ENCODE data around the gene DNAJC16. TPM values are rescaled to one million over a fixed set of nuclear protein-coding genes. Genes with fewer than 3 reads are reported as not detected.
"Not testable (repeated sequence)": the region's sequence is repeated elsewhere in the genome, so short reads cannot be mapped to it uniquely, and the experiment has no call there.

DNAJC16 gene
- total RNA-seq, 1 donor from 2014 or later, result 11.0 TPM

- intact Hi-C loops (cut with DNase I), result loop anchor here (5.0 kb wide), 1 partner anchor 179 kb away; no protein-coding TSS in a partner anchor
Observed at GRCh38 chr1:15501208-15502032, 25.2 kb upstream of the DNAJC16 start.

GRCh38 chr1:15504436-15504835 lies 22.2 kb upstream of the DNAJC16 start:
- no peak for DNase-seq (ENCODE audit: low spot score)
- intact Hi-C loops (cut with DNase I), result loop anchor here (5.0 kb wide), 1 partner anchor 182 kb away; no protein-coding TSS in a partner anchor

More at GRCh38 chr1:15501208-15502032, 25.2 kb upstream of the DNAJC16 start:
- DNase-seq (ENCODE audit: low spot score), result peak; percentile 80

- intact Hi-C loops (cut with DNase I), result no loop called here
- no peak for DNase-seq (ENCODE audit: low spot score)
Observed at GRCh38 chr1:15506831-15507230, 19.8 kb upstream of the DNAJC16 start.

- intact Hi-C loops (cut with DNase I), result no loop called here
- no peak for DNase-seq (ENCODE audit: low spot score)
Observed at GRCh38 chr1:15507278-15507677, 19.4 kb upstream of the DNAJC16 start.

- intact Hi-C loops (cut with DNase I), result no loop called here
Observed at GRCh38 chr1:15508700-15509487, 17.8 kb upstream of the DNAJC16 start.

GRCh38 chr1:15509586-15509985 lies 17.1 kb upstream of the DNAJC16 start:
- DNase-seq (ENCODE audit: low spot score), result no peak
- intact Hi-C loops (cut with DNase I), result no loop called here

More at GRCh38 chr1:15508700-15509487, 17.8 kb upstream of the DNAJC16 start:
- no peak for DNase-seq (ENCODE audit: low spot score)

GRCh38 chr1:15510611-15511405 lies 15.8 kb upstream of the DNAJC16 start:
- DNase-seq (ENCODE audit: low spot score), result no peak
- intact Hi-C loops (cut with DNase I), result no loop called here

- intact Hi-C loops (cut with DNase I), result no loop called here
- DNase-seq (ENCODE audit: low spot score), result no peak
Observed at GRCh38 chr1:15513192-15513591, 13.5 kb upstream of the DNAJC16 start.

- no peak for DNase-seq (ENCODE audit: low spot score)
- intact Hi-C loops (cut with DNase I), result no loop called here
Observed at GRCh38 chr1:15513919-15514318, 12.7 kb upstream of the DNAJC16 start.

GRCh38 chr1:15514557-15514956 lies 12.1 kb upstream of the DNAJC16 start:
- intact Hi-C loops (cut with DNase I); DNase-seq (ENCODE audit: low spot score): not testable (repeated sequence)

- intact Hi-C loops (cut with DNase I), result no loop called here
- DNase-seq (ENCODE audit: low spot score), result no peak
Observed at GRCh38 chr1:15515022-15515663, 11.5 kb upstream of the DNAJC16 start.

GRCh38 chr1:15519625-15520024 lies 7.0 kb upstream of the DNAJC16 start:
- intact Hi-C loops (cut with DNase I), result no loop called here

GRCh38 chr1:15521206-15521906 lies 5.3 kb upstream of the DNAJC16 start:
- intact Hi-C loops (cut with DNase I); DNase-seq (ENCODE audit: low spot score): not testable (repeated sequence)

More at GRCh38 chr1:15519625-15520024, 7.0 kb upstream of the DNAJC16 start:
- no peak for DNase-seq (ENCODE audit: low spot score)

- DNase-seq (ENCODE audit: low spot score), result no peak
- intact Hi-C loops (cut with DNase I), result no loop called here
Observed at GRCh38 chr1:15522551-15522950, 4.1 kb upstream of the DNAJC16 start.

GRCh38 chr1:15523104-15524020 lies 3.3 kb upstream of the DNAJC16 start:
- DNase-seq (ENCODE audit: low spot score), result no peak
- intact Hi-C loops (cut with DNase I), result no loop called here

- intact Hi-C loops (cut with DNase I), result no loop called here
- no peak for DNase-seq (ENCODE audit: low spot score)
Observed at GRCh38 chr1:15524021-15524282, 2.7 kb upstream of the DNAJC16 start, which contains the start of gene CASP9. Gene CASP9, minus strand, starts transcription at chr1:15524215. Its CDS starts 15 bp downstream, at chr1:15524200.

GRCh38 chr1:15524283-15525049 lies 2.2 kb upstream of the DNAJC16 start:
- DNase-seq (ENCODE audit: low spot score), result peak; percentile 100
- intact Hi-C loops (cut with DNase I), result loop anchor here (5.0 kb wide), 1 partner anchor 93 kb away; the partner anchor contains the start of gene DDI2
